K562 (cell line): ENCODE measurements around the gene HSD17B12. TPM values are rescaled to one million over a fixed set of nuclear protein-coding genes. Genes with fewer than 3 reads are reported as not detected.

Experiments
- BHLHE40 ChIP-seq: IDR thresholded peaks from 2 replicates; pipeline ENCODE4 v1.6.1; 2011; ENCODE audit warnings: low read length, improper control_type of control experiment
- BMI1 ChIP-seq: fragments of 150-350 bp; IDR thresholded peaks from 2 replicates; pipeline ENCODE4 v1.6.1; 2014; ENCODE audit warnings: low read length
- CHCHD3 ChIP-seq: fragments of 250-450 bp; sonication (Bioruptor Pico); IDR thresholded peaks from 2 replicates; pipeline ENCODE4 v2.1.2; 2022; ENCODE audit warnings: mild to moderate bottlenecking
- ETV5 ChIP-seq: sonication (generic); formaldehyde crosslinking; IDR thresholded peaks from 2 replicates; pipeline ENCODE4 v1.4.0; 2020; ENCODE audit warnings: low read depth, mild to moderate bottlenecking, missing genetic modification reagents
- FUS ChIP-seq: fragments of 200-400 bp; formaldehyde crosslinking; optimal IDR thresholded peaks from 2 replicates; pipeline ENCODE3; 2017; ENCODE audit warnings: low read depth, low read length
- KAT2B ChIP-seq: IDR thresholded peaks from one replicate; pipeline ENCODE4 v1.6.1; 2012; ENCODE audit warnings: low read depth, mild to moderate bottlenecking, control low read depth, inconsistent platforms, low read length, moderate library complexity
- MYNN ChIP-seq, 2 experiments: sonication (generic); formaldehyde crosslinking in 1 of 2; IDR thresholded peaks; 2 replicates each; pipeline versions ENCODE4 v1.5.0 to v1.6.1; 2016 to 2020; ENCODE audit warnings: antibody characterized with exemption in 1 of 2, missing genetic modification reagents in 1 of 2
- NR0B1 ChIP-seq: fragments of 450-650 bp; IDR thresholded peaks from one replicate; pipeline ENCODE4 v1.6.1; 2018; ENCODE audit warnings: mild to moderate bottlenecking, moderate library complexity; ENCODE audit not compliant: partially characterized antibody
- RBM39 ChIP-seq: fragments of 200-400 bp; formaldehyde crosslinking; optimal IDR thresholded peaks from 2 replicates; pipeline ENCODE3; 2018; ENCODE audit warnings: low read depth, low read length
- TAF7 ChIP-seq: fragments of 450-650 bp; IDR thresholded peaks from 2 replicates; pipeline ENCODE4 v1.6.1; 2016; ENCODE audit warnings: missing genetic modification characterization, missing compliant biosample characterization
- ZNF282 ChIP-seq: sonication (generic); formaldehyde crosslinking; IDR thresholded peaks from 2 replicates; pipeline ENCODE4 v1.8.1; 2023; ENCODE audit warnings: missing genetic modification reagents
- ZNF398 ChIP-seq: fragments of 250-450 bp; sonication (Bioruptor Pico); IDR thresholded peaks from 2 replicates; pipeline ENCODE4 v1.8.0; 2021; ENCODE audit warnings: moderate library complexity, mild to moderate bottlenecking, inconsistent platforms
- ZNF407 ChIP-seq: fragments of 450-650 bp; IDR thresholded peaks from 2 replicates; pipeline ENCODE4 v1.6.1; 2016; ENCODE audit warnings: low read depth
- ZSCAN32 ChIP-seq: fragments of 450-650 bp; formaldehyde crosslinking; IDR thresholded peaks from 2 replicates; pipeline ENCODE4 v1.4.0; 2020; ENCODE audit warnings: mild to moderate bottlenecking, moderate library complexity
- polyA plus RNA-seq, 8 experiments: library from polyadenylated mRNA; depleted of rRNA in 4 of 8; stranded (reverse) in 5 of 8; unstranded in 3 of 8; fragments of >200 nt; fragmentation: Nextera tagmentation in 2 of 8; fragmentation: Illumina TruSeq in 1 of 8; extraction: Ambion mirVana in 2 of 8; extraction: Trizol in 1 of 8; gene quantifications; 2 replicates each; pipeline versions ENCODE4 v1.2.1 to v1.2.3, GENCODE V29; 2011 to 2014; ENCODE audit warnings: inconsistent platforms in 1 of 8, missing spikeins in 1 of 8
- total RNA-seq, 7 experiments: library from RNA; depleted of rRNA in 6 of 7; stranded (reverse); fragments of >200 nt in 6 of 7; fragmentation: Illumina TruSeq in 2 of 7; extraction: Trizol in 2 of 7; gene quantifications; 2 replicates each; pipeline versions ENCODE4 v1.2.1 to v1.2.3, GENCODE V29; 2011 to 2021; ENCODE audit warnings: low replicate concordance in 1 of 7

HSD17B12 gene
- total and polyA plus RNA-seq, 9 of the 15 experiments (the other 6 are each of a cell fraction or from before 2014, with no cell fraction given), result 9.1 to 34.5 (median 23.3) TPM

GRCh38 chr11:43680521-43681400 is at the start of gene HSD17B12 (continued):
- TF ChIP-seq ZNF398 (CRISPR knock-in tag) (no peak), RBM39 (no peak), FUS (no peak), TAF7 (tag) (peak; percentile 23; the same call in 1 of the 2 replicates), KAT2B (no peak), BHLHE40 (no peak), NR0B1 (no peak), ETV5 (CRISPR knock-in tag) (no peak), MYNN (IDR thresholded peaks at IDR 0.05) (no peak), MYNN (CRISPR knock-in tag; IDR thresholded peaks at IDR 0.05) (no peak), ZSCAN32 (no peak), CHCHD3 (CRISPR knock-in tag) (no peak), BMI1 (no peak), ZNF282 (no peak), ZNF407 (no peak)
